ENCODE measurements around the gene SH2D3C.

The SH2D3C gene

DNA sequence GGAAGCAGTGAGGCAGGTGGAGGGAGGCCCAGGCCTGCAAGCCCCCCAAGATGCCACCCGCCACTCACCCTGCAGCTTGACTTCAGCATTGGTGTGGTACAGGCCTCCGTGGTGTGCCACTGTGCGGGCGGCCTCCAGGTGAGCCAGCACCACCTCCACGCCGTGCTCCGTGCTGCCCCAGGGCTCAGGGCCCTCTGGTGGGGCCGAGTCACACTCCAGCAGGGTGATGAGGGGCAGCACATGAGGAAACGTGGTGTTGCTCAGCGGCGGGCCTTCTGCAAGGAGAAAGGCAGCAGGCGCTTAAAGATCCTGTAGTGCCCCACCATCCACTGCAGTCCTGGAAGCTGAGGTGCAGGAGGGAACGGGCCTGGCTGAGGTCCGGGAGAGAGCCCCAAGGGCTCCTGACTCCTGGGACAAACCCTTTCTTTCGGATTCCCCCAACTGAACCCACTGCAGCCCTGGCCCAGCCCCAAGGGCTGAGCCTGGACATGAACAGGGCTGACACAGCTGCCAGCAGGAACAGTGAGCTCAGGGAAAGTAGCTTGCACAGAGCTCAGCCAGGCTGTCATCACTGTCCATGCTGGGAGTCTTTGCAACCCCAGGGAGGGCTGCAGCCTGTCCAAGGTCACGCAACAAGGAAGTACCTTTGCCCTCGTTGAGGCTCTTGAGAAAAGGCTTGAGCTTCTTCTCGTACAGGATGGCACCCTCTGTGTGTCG, 38.7 kb downstream of the SH2D3C start:
- no peak for DNase-seq

DNA sequence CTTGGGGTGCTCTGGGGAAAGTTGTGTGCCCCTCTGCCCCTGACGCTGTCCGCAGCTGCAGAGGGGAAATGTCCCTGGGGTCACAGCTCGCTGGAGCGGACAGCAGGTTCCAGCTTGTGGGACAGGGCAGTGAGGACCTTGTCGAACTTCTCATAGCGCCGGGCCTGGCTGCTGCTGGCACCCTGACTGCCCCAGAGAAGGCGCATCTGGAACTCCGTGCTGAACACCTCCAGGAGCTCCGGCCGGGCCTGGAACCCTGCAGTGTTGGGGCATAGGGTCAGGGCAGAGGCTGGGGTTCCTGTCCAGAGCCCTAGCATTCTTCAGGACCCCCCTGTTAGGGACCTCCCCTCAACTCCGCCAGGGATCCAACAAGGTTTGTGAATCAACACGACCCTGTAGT, 39.8 kb downstream of the SH2D3C start:
- DNase-seq, result no peak

DNA sequence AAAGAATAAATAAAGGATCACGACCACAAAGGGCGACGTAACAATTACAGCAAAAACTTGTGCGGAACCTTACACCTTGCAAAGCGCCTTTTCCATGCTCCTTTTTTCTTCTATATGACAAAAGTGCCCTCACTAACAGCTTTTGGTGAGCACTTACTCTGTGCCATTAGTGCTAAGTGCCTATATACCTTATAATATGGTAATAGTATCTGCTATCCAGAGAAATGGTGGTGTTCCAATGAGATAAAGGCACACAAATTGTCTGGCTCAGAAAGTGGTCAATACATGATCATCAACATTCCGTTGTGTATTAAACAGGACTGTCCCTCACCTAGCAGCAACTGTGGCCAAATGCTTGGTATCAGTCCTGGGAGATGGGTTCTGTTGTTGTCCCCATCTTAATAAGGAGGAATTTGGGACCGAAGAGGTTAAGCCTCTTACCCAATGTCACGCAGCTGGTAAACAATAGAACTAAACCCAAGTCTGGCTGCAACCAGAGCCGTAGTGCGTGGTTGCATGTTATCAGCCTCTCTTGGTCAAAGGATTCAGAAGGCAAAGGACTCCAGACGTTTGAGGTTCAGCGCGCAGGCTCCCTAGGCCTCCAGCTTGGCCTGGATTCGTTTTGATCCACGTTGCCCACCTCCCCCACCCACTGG, 42.8 kb downstream of the SH2D3C start:
- no peak for DNase-seq

DNA sequence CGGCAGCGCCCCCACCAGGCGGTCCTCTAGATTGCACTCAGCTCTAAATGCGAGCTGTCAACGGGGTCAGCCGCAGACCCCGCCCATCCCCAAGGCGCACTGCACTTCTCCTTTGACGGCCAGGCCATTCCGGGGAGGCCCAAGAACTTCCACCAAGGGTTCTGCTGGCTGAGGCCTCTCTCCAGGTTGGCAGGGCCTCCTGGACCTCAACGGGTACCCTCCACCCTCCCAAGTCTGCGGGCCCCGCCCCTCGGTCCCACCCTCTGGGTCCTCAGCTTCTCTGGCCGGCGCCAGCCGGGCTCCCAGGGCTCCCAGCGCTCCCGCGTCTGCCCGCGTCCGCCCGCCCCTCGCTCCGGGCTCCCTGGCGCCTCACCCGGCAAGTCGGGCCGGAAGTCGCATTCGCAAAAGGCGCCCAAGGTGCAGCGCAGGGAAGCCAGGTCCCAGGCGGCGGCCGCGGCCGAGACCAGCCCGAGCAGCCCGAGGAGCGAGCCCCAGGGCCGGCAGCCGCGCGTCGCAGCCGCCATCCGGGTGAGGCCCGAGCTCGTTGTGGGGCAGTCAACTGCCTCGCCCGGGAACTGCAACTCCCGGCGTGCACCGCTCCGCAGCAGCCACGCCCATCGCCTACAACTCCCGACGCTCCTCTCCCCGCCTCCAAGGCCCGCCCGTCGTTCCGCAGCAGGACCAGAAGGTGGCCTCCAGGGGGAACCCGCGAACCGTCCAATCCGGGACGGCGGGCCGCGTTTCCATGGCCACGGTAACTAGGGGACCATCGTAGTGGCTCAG, 43.5 kb downstream of the SH2D3C start, which contains the start of gene TOR2A:
Gene TOR2A, minus strand, starts transcription at position 548 of the 783 bp plus-strand sequence. Its CDS starts 24 bp downstream, at position 524.
- DNase-seq, result peak; percentile 96 to 97

DNA sequence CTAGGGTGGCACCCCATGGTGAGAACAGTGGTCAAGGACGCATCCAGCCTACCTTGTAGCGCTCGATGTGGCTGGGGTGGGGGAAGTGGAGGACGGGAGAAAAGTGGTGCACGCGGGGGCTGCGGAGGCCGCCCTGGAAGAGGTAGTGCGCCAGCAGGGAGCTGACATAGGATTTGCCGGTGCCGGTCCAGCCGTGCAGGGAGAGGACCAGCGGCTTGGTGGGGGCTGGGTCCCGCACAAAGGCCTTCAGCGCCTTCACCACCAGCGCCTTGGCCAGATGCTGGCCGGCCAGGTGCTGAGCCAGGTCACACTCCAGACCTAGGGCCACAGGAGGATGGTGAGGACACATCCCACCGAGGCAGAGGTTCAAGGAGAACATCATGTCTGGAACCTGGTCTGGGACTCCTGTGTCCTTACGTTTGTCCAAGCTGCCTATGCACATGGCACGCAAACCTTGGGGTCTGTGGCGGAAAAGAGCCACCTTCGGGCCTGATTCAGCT, 44.2 kb downstream of the SH2D3C start:
- no peak for DNase-seq

DNA sequence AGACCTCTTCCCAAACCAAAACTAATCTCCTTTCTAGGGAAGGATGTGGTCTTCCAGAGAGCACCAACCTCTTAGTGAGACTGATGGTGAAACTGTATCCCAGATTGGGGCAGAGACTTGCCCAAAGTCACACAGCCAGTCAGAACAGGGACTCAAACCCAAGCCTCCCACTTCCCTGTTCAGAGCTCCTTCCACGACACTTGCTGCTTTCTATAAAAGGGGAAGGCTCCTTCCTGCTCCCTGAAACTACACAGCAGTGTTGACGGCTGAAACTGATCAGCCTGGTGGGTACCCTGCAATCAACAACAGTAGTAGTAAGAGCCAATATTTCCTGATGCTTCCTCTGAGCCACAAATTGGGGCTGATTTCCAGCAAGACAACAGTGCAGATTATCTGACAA, 44.9 kb downstream of the SH2D3C start:
- DNase-seq, result no peak

DNA sequence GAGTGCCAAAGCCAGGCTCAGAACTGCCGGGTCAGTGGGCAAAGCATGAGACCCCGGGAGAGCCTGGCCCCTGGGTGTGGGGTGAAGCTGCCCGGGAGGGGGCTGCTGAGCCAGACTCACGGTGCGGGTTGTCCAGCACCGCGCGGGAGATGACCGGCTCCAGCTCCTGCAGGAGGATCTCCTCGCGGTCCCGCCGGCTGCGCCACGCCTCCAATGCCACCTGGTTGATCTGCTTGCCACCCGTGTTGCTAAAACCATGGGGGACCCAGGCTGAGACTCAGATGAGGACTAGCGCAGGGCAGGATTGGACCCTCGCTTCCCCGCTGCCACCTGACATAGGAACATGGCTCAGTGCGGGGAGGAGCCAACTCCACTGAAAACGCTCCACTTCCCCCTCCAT, 46.0 kb downstream of the SH2D3C start:
- no peak for DNase-seq

DNA sequence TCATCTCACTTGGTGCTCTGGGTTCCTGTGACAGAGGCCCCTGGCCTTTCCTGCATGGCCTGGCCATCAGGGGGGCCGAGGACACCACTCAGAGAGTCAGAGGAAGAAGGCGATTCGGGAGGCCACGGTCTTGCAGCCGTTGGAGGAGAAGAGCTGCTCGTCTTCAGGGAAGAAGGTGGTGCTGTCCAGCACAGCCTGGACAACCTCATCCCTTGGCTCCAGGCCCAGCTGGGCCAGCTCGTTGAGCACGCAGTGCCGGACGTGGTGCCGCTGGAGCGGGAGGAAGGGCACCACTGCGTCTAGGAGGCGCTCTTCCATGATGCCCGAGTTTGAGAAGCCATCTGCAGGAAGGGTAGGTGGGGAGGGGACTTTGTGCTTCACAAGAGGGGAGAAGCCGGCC, 46.5 kb downstream of the SH2D3C start:
- no peak for DNase-seq

DNA sequence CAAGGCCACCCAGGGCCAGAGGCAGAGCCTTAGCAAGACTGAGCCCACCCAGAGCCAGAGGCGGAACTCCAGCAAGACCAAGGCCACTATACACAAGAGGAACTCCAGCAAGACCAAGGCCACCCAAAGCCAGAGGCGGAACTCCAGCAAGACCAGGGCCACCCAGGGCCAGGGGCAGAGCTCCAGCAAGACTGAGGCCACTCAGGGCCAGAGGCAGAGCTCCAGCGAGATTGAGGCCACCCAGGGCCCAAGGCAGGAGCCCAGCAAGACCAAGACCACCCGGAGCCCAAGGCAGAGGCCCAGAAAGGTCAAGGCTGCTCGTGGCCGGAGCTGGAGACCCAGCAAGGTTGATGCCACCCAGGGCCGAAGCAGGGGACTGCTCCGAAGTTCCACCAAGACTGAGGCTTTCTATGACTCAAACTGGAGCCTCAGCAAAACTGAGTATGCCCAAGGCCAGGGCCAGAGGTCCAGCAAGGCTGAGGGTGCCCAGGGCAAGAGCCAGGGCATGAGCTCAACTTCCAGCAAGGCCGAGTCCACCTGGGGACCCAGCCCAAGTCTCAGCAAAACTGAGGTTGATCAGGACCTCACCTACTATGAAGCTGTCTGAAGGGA, 47.6 kb downstream of the SH2D3C start:
- no peak for DNase-seq

DNA sequence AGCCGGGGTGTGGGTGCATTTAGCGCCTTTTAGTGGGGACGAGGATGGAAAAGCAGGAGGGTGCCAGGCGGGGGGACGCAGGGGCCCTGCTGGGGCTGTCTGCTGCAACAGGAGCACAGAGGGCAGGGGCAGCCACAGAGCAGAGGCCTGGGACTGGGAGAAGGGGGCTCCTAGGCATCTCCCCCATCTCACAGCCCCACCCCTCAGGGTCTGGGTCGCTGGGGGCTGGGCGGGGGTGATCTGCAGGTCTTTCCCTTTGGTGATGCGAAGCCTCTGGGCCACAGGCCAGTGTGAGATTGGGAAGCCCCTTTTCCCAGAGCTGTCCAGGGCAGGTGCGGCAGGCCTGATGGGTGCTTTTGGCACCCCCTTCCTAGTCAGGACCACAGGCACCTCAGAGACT, 48.2 kb downstream of the SH2D3C start:
- no peak for DNase-seq

DNA sequence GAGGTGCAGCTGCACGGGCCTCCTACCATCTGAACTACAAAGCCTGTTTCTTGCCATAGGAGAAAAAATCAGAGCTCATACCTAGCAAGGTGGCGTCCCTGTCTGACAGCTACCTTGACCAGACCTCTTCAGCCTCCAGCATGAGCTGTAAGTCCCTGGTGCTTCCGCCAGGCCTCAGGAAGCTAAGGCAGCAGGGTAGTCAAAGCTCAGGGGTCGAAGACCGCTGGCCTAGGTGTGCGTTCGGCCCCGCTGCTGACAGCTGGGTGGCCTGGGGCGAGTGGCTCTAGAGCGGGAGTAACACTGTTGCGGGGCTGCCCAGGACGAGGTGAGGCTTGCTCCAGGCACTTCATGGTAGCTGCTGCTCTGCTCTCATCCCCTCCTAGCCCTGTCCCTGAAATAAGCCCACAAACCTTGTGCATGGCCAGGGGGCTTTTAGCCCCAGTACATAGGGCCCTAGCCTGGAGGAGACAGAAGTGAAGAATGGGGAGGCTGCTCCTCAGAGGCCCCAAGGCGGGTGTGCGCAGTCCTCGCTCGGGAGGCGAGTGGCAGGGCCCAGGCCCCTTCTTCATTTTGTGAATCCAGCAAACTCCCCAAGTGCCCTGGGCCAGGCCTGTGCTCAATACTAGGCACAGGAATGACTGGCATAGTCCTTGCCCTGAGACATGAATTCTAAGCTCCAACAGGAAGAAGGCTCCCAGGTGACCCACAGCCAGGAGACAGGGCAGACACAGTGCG, 48.8 kb downstream of the SH2D3C start:
- no peak for DNase-seq

DNA sequence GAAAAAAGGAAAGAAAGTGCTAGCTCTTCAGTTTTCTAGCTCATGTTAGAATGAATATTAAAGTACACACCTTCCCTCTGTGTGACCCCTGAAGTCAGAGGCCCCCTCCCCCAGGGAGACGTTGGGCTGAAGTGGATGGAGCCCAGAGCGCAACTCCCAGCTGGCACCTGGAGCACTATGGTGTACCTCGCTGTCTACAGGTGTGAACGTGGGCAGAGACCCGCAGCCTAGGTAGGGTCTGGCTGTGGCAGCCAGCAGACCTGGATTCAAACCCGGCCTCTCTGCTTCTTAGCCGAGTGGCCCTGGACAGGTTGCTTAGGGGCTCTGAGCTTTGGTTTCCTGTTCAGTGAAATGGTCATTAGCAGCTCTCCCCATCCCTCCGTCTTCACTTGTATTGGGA, 49.7 kb downstream of the SH2D3C start:
- no peak for DNase-seq

DNA sequence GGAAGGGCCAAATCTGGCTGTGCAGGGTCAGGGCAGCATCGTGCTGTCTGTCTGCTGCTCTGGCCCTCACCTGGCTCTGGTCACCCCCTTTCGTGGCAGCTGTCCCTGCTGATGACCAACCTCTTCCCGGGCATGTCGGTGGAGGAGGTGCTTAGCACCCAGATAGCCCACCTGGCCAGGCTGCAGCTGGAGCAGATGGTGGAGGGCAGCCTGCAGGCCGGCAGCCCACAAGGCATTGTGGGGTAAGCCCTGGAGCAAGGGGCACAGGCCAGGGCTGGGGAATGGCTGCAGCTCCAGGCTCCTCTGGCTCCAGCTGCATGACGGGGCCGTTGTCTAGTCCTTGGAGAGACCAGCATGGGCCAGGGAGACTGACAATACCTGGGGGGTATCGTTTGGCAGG, 51.6 kb downstream of the SH2D3C start:
- DNase-seq, result peak; percentile 43 to 68

DNA sequence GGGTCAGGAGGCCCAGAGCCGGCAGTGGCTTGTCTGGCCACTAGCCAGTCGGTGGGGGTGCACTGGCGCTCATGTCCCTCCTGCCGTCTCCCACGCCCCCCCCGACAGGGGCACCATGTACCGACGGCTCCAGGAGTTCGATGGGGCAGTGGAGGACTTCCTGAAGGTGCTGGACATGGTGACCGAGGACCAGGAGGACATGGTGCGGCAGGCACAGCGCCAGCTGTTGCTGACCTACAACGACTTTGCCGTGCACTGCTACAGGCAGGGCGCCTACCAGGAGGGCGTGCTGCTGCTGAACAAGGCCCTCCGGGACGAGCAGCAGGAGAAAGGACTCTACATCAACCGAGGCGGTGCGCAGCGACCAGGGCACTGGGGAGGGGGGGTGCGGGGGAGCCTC, 54.5 kb downstream of the SH2D3C start:
- DNase-seq, result peak in 1 of 2 experiments; percentile 75

DNA sequence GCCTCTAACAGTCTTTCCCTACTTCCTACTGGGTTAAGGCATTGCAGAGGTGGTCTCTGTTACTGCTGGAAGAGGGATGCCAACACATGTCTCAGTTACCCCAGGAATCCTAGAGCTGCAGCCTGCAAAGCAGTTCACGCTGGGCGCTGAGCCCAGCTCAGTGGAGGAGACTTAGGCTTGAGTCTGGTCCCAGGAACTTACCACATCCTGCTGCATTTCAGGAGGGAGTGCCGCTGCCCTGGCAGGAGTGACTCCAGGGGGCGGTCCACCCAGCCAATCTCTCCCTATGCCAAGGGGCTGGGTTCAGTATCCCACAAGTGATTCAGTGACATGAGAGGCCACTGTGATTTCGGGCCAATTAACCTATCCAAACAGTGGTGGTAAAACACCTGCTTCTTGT, 55.0 kb downstream of the SH2D3C start:
- no peak for DNase-seq

DNA sequence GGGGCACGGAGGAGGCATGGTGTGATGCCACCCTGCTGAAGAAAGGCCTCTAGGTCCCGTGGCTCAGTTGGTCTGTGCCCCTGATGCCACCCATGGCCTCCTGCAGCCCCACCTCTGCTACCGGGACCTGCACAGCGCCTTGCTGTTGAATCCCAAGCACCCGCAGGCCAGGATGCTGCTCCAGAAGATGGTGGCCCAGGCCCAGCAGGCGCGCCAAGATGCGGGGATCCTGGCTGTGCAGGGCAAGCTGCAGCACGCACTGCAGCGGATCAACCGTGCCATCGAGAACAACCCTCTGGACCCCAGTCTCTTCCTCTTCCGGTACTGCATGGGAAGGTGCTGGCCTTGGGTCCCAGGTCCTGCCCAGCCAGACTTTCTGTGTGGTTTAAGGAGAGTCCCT, 55.5 kb downstream of the SH2D3C start:
- DNase-seq, result no peak

DNA sequence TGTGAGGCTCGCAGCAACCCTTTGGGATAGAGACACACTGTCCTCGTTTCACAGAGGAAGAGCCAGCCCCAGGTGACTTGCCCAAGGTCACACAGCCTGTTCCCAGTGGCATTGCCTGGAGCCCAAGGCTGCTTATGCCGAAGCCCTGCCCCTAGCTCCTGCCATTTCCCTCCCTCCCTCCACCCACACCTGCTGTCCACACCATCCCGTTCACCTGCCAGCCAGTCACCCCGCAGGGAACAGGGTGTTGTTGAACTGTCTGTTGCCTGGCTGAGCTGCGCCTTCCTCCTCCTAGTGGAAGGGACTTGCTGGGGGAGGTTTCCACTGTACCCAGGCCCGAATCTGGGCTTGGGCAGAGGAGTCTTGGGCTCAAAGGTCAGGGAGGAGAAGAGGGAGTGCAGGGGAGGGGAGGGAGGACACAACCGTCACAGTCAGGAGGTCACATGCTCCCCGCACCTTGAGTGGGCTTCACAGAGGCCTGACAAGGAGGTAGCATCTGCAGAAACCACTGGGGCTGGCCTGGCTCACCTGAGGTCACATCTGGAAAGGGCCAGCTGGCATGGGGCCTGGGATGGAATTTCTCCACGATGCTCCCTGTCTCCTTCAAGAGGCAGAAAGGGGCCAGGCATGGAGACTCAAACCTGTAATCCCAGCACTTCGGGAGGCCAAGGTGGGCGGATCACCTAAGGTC, 56.3 kb downstream of the SH2D3C start:
- peak in 1 of 2 experiments; percentile 12 for DNase-seq

DNA sequence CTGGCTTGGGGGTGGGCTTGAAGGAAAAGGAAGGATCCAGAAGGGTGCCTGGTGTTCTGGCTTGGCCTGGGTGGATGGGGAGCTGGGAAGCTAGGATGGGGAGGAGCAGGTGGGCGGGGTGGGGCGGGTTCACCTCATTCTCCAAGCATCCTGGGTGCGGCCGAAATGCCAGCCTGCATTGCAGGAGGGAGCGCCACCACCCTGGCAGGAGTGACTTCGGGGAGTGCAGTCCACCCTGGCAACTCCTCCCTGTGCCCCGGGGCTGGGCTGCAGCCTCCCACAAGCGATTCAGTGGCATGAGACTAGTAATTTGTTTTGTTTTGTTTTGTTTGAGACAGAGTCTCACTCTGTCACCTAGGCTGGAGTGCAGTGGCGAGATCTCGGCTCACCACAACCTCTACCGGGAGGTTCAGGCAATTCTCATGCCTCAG, 57.1 kb downstream of the SH2D3C start:
- peak in 1 of 2 experiments; percentile 11 for DNase-seq

DNA sequence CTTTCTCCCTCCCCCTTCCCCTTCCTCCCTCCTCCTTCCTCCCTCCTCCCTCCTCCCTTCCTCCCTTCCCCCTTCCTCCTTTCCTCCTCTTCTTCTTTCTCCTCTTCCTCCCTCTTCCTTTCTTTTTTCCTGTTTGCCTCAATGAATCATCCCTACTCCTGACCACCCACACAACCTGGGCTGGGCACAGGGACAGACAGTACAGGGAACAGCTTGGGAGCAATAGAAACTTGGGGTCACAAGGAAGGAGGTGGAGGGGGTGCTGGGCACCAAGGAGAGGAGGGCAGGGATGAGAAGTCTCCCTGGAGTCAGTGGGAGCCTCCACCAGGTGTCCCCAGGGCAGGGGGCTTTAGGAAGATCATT, 57.6 kb downstream of the SH2D3C start:
- no peak for DNase-seq

DNA sequence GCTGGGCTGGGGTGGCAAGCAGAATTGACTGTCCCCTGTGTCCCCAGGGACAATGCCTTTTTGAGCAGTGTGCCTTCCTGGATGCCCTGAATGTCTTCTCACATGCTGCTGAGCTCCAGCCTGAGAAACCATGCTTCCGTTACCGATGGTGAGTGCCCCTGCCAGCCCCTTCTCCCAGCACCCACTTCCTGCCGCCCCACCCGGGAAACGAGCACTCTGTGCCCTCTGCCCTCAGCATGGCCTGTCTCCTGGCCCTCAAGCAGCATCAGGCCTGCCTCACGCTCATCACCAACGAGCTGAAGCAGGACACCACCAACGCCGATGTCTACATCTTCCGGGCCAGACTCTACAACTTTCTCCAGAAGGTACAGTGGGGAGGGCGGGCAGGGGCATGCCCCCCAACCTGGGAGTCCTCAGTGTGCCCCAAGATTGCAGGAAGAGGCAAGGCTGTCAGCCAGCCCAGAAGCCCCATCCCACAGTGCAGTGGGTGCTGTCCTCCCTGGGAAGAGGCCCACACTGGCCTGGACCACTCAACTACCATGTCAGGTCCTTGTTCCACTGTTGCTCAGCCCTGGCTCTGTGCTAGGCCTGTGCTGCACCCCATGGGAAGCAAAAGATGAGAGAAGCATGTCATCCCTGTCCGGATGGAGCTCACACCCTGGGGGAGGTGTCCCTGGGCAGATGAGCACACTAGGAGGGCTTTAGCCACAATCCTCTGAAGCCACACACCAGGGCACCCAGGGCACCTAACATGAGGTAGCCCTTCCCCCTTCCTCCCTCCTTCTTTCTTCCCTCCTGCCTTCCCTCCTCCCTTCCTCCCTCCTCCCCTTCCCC, 58.2 kb downstream of the SH2D3C start:
- no peak for DNase-seq

DNA sequence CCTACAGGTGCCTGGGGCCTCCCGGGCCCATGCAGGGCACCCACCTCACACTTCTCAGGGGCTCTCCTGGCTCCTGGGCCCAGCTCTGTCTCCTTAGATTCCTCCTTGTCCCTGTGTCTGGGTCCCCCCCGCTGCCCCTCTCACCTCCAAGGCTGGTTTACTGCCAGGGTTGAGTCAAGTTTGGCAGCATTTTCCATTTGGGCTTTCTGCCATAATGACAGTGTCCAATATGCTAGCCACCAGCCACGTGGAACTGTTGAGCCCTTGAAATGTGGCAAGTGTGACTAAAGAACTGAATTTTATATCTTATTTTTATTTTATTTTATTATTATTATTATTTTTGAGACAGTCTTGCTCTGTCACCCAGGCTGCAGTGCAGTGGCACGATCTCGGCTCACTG, 60.7 kb downstream of the SH2D3C start:
- DNase-seq, result no peak

Data from SHP77 (cell line).